Stimulated activated CD4-positive, alpha-beta T cell treated with anti-CD3 and anti-CD28 coated beads, Interleukin-12 subunit alpha, Interleukin-12 subunit beta, amount 100 ng/mL, for 4 hours (primary cell): ENCODE data around the gene CAMSAP1.

Experiments used
- DNase-seq: peaks from one replicate; pipeline ENCODE4 v3.0.0-alpha.2; 2020

CAMSAP1 gene

DNA sequence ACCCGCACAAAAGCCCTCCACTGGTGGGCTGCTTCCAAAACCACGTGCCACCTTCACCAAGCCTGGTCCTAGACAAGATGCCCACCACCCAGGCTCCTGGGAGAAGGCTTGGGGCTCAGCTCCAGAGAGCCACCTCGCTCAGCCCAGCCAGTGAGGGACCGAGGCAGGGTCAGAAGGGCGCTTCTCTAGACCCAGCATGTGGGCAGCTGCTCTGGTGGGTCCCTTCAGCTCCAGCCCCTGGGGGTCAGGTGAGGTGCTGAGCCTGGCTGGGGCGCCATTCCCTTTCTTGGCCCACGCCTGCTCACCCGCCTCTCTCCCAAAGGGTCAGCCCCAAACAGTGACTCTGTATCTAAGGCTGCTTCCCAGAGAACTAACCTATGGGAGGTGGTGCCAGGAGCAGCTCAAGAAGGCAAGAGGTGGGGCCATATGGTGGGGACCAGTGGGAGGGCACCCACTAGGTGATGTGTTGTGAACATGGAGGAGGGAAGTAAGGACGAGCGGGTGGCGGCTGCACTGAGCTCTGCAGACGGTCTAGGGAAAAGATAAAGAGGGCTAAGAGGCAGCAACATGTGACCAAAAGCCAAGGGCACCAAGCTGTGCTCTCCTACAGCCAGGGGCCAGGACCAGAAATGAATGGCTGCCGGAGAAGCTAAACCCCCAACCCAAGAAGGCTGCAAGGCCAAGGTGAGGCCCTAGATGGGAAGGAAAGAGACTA is 79.3 kb downstream of the CAMSAP1 start:
- DNase-seq: no peak

DNA sequence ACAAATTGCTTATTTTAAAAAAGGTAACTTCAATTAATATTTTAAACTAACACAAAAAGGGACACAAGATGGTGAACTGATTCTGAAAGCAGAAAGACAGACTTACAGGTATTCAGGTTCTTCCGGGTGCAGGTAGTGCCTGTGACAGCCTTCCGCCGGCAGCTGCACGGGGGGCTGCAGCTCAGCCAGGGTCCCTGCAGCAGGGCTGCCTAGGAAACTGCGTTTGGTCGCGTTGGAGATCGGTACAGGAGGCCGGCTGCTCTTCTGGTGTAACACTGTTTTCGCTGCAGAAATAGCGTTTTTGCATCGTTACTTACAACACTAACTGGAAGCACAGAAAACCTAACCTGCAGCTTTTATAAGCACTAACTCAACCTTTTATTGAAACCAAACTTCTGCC is 80.0 kb downstream of the CAMSAP1 start:
- DNase-seq: no peak

DNA sequence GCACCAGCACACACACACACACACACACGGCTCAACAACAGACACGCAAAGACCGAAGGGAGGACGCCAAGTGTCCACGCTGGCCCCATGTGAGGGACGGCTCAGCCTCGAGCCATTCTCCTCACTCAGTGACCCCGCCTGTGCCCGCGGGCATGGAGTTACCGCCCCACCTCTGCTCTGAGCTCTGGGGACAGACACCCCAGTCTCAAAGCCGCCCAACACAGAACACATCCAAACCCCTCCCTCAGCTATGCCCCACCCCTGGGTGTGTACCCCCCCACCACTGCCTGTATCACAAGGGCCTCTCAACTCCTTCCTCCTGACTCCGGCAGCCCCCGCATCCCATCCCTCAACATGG is 81.2 kb downstream of the CAMSAP1 start:
- no peak for DNase-seq

DNA sequence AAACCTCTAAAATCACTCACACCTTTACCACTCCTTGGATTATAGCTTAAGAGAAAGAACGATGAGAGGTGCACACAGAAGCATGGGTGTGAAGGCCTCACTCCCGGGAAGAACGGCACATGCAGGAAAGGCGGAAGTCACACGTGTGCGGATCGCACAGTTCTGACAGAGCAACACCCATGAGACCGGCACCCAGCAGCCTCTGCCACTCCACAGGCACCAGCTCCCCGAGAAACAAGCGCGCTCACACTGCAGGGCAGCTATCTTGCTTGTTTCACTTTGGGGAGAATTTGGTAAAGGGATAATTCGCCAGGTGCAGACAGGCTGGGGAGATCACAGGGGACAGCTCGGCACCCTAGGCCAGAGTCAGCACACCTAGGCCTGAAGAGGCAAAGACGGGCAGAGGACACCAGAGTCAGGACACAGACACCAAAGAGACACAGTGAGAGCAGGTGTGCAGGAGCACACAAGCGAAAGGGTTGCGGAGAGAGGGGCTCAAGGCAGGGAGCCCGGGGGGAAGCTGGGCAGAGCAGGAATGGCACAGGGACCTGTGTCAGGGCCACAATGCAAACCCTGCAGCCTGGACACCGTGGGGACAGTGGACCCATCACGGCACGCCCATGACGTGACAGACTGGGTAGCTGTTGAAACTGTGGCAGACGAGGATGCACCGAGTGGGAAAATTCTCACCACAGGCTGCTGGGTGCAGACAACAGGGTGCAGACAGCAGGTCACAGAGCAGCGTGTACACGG is 81.7 kb downstream of the CAMSAP1 start:
- DNase-seq: no peak

DNA sequence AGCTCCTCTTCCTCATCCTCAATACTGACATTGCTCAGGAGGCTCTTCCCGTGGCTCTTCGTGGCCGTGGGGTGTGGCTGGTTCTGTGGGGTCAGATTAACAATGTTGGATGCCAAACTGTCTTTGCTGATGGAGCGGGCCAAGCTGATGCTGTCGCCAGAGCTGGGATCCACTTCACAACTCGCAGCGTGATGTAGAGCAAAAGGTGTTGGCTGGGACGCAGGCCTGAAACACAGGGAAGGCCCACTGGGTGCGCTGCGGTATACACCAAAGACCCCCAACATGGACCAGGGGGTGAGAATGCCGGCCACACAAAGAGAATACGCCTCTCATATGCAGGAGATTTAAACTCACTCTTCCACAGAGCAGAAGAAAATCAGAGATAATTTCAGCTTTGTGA is 84.3 kb downstream of the CAMSAP1 start:
- no peak for DNase-seq

DNA sequence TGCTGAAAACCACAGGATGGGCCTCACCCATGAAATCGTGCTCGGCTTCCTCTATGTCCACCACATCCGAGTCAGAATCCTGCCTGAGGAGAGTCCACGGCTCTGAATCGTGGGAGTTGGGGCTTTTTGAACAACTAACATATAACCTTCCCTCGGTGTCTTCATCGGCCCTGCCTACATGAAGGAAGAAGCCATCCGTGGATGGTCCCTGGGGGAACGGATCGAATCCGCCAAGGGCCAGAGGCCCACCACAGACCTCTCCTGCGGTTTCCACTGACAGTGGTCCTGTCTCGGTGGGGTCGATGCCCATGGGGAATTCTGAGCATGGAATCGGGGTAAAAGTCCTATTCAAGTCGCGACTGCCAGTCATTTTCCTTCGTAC is 85.0 kb downstream of the CAMSAP1 start:
- no peak for DNase-seq

DNA sequence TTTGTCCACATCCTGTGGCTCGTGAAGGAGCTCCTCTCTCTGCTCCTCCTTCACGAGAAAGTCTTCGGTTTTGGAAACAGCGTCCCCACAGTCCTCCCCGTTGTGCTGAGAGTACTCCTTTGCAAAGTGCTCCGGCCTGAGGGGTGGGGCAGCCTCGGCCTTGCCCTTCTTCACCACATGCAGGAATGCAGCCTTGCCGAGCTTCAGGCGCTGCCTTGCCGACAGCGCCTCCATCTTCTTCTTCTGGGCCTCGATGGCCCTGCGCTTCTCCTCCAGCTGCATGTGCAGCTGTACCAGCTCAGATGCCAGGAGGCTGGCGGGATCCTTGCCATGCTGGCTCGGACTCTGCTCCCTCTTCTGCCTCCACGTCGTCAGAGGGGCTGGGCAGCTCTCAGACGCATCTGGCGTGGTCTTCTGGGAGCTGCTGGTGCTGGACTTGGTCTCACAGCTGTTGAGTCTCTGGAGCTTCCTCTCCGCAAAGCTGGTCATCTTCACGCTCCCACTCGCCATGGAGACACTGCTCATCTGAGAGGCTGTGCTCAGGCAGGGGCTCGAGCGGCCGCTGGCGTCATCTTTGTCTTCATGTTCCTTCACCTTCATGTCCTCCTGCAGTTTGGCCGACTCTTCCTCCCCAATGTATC is 85.5 kb downstream of the CAMSAP1 start:
- no peak for DNase-seq

DNA sequence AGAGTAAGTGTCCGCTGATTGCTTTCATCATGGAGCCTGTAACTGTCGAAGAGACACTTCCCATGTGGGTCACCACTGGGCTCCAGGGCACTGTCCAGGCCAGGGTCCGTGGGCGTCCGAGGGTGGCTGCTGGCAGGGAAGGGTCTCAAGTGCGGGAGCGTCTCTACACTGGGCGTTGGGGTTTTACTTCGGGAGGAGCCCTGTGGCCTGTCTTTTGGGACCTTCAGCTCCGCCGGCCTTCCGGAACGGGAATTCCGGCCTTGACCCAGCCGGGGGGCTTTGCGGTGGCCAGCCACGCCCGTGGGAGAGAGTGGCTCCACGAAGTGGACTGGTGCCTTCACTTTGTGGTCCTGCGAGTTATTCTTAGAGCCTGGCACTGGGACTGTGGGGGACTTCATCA is 86.2 kb downstream of the CAMSAP1 start:
- no peak for DNase-seq

DNA sequence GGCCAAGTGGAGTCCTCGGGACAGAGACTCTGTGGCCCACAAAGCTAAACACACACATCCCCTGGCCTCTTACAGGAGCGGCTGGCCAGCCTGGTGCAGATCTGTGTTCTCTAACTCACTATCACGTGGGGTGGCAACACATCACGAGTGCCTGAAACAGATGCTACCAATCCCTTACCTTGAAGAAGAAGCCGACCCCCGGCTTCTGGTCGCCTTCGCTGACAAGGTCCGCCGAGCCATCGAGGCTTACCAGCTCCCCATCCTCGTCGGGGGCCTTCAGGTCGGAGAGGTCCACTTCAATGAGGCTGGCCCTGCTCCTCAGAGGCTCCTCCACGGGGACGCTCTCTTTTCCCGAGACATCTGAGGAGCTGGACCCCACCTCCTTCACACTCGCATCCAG is 86.7 kb downstream of the CAMSAP1 start:
- no peak for DNase-seq

DNA sequence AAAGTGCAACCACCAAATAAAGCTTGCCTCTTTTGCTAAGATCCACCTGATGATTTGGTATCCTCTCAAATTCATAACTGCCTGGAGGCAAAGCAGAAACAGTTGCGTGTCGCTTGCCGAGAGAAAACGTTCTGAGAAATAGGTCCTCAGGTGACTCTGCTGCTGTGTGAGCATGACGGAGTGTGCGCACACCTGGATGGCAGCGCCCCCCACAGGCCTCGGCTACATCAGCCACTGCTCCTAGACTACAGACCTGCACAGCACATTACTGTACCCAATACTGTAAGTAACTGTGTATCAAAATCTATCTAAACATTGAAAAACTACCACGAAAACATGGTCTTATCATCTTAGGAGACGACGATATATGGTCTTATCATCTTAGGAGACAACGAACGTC is 87.4 kb downstream of the CAMSAP1 start:
- DNase-seq: no peak

DNA sequence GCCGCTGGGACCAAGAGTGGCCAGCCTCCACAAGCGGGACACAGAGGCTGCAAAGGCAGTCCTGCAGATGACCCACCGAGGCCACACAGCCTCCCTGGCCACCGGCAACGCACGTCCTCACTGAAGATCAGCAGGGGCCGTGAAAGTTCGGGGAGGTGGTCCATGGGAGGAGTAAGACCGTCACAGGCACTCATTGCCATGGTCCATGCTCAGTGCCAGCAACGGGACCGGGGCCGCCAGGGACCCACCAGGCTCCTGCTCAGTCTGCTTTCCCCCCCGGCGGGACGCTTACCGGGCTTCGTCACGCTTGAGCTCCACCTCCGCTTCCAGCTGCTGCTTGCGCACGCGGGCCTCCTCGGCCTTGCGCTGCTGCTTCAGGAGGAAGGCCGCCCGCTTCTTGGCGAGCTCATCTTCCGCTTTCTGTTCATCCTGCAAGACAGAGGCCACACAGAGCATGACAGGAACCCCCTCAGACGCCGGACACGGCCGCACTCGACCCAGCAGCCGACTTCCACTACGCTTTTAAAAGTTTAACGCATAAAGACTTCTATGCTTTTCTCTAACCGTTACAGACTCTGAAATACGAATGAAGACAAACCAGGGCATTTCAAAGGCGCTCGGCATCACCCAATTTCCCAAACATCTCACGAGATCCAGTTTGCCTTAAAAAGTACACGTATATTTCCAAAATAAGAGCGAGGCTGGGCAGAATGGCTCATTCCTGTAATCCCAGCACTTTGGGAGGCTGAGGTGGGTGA is 88.4 kb downstream of the CAMSAP1 start:
- no peak for DNase-seq

DNA sequence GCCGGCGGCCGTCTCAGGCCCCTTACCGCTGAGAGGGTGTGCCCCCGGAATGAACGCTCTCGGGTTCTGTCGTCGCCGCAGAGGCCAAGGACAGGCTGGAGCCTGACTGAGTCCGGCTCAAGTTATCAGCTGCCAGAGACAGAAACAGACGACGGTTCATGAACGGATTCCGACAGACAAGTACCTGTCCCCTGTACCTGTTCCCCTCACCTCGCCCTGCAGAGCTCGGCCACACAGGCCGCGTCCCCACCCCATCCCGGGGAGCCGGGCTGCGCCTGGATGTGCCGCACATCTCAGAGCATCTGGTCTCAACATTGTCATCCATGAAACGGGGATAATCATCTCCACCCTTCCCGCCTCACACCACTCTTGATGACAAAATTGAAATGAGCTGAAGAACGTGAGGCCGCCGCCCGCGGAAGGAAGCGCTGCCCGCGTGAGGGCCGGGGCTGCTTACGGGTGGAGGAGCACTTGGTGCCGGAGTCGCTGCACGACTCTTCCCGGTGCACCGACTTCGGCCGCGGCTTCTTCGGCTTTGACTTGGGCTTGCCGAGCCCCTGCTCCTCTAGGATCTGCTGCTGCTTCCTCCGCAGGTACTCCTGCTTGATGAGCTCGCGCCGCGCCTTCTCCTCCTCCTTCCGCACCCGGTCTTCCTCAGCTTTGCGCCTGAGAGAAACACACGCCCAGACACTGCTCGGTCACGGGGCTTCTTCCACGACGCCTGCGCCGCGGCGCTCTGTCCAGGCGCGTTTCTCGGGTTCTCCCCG is 89.2 kb downstream of the CAMSAP1 start:
- DNase-seq: no peak

DNA sequence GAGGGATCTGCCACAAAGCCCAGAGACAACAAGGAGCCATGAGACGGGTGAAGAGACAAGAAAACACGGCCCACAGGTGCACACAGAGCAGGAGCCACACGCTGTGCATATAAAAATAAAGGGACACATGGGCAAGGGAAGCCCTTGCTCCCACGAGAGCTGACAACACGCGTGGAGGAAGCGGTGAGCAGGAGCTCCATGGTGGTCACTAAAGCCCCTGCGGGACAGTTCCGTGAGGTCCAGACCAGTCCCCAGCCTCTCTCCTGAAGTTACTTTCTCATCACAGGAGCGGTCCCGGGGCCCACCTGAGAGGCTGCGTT is 90.7 kb downstream of the CAMSAP1 start:
- DNase-seq: no peak

DNA sequence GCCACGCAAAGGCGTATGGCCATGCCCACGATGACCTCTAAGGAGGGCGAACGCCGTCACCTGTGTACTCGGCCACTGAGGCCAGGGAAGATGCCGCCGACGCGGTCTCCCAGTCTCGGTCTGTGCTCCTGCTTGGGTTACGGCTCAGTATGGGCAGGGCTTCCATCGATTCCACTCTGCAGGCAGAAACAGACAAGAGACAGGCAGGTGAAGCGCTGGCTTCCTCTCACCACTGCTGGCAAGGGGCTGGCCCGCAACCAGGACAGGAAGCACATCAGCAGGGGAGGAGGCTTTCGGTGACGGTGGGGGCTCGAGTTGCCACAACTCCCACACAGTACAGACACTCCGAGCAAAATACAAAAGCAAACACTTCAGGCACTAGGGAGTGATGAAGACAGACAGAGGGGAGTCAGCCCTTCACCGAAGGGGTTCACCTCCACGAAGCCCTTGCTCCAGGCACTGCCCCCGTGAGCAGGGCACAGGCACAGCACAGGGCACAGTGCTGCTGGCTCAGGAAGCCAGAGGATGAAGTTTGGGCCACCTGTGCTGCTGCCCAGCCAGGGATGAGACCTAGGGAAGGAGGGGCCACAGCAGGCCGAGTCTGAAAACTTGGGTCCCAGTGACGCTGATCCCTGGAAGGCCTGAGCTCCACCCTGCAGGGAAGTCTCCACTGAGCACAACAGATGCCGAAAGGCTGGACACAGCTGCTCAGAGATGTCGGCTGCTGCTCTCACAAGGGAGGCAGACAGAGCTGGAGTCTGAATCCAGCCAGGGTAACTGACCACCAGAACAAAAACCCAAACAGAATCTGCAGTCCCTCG is 91.3 kb downstream of the CAMSAP1 start:
- no peak for DNase-seq

DNA sequence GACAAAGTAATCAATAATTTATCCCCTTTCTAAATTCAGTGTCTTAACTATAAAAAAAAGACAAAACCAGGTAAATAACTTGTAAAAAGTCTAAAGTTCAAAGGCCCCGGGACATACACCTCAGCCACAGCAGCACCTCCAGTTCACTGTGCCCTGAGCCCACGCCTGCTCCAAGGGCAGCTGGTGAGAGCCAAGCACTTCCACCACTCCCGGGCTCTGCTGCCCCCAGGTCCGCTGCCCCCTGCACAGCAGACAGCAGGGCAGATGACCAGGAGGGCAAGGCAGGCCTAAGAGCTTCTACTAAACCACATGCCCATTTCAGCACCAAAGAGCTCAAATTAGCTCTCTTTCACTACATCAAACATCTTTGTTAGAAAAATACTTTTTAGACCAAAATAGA is 91.9 kb downstream of the CAMSAP1 start:
- DNase-seq: no peak

DNA sequence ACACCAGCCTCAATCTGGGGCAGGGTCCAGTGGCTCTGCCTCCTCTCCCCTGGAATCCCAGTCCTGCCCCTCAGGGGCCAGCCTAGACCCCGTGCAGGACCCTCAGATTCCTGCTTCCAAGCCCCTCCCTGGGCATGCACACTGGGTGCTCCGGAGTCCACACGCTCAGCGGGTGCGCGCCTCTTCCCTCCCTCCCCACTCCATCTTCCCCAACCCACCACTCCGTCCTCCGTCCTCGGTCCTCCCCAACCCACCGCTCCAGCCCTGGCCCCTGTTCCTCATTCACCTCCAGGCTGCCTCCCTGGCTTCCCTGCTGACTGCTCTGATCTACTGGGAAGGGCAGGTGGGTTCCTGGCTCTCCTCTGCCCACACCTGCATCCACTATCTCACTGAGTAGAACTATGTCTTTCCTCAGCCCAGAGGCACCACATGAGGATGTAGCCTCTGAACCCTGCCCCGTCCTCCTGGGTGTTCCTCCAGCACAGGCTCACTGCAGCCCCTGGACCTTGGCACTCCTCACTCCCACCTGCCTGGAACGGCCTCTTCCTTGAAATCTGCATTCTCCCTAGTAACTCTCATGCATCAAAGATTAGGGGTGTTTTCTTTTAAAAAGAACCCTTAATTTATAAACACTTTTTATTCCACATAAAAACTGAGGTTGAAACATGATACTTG is 92.8 kb downstream of the CAMSAP1 start:
- DNase-seq: no peak

DNA sequence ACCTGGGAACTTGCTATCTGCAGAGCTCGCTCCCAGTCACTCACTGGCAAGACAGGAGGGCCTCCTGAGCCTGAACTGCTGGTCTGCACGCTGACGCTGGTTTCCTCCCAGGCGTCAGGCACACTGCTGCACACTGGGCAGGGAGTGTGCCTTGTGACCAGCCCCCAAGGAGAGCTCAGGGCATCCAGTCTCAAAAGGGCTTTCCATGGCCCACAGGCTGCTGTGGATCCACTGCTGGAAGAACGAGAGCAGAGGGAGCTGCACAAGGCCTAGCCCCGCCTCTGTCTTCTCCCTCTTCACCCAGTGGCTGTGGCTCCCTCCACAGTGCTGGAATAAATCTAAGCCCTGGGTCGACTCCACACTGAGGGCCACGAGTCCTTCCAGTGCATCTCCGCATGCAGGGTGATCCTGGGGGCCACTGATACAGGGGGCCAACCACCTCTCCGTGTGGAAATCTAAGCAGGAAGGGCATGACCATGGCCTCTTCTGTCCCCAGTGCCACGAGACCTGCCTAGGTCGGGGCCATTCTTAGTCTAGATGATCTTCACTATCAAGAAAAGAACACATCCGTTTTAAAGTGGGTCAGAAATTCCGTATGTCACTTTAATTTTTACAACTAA is 93.6 kb downstream of the CAMSAP1 start:
- DNase-seq: no peak

DNA sequence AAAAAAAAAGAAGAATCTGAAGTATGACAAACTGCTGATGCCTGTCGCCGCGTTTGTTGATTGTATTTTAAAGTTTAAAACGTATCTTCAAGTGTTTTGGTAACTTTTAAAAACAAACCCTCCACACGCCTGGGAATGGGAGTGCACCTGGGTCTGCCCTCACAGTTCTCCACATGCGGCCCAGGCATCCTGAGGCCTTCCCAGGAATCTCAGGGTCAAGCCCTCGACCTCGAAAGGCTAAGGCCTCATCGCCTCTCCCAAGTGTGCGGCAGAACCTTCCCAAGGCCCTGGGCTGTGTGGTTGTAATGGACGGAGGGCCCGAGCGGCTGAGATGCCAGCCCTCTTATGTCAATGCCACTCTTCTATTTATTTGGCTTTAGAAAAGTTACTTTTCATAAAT is 94.4 kb downstream of the CAMSAP1 start:
- no peak for DNase-seq

DNA sequence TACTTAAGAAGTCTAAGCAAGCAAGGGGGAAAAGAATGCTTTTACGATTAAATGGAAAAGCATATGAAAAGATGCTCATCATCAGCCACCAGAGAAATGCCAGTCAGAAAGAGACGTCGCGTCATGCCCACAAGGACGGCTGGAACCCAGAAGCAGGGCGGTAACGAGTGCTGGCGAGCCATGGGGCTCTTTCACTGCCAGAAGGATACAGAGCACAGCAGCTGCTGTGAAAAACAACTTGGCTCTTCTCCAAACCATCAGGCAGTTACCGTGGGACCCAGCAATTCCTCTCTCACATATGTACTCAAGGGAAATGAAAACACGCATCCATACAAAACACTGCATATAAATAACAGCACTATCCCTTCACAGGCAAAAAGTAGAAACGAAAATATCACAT is 95.5 kb downstream of the CAMSAP1 start:
- no peak for DNase-seq

DNA sequence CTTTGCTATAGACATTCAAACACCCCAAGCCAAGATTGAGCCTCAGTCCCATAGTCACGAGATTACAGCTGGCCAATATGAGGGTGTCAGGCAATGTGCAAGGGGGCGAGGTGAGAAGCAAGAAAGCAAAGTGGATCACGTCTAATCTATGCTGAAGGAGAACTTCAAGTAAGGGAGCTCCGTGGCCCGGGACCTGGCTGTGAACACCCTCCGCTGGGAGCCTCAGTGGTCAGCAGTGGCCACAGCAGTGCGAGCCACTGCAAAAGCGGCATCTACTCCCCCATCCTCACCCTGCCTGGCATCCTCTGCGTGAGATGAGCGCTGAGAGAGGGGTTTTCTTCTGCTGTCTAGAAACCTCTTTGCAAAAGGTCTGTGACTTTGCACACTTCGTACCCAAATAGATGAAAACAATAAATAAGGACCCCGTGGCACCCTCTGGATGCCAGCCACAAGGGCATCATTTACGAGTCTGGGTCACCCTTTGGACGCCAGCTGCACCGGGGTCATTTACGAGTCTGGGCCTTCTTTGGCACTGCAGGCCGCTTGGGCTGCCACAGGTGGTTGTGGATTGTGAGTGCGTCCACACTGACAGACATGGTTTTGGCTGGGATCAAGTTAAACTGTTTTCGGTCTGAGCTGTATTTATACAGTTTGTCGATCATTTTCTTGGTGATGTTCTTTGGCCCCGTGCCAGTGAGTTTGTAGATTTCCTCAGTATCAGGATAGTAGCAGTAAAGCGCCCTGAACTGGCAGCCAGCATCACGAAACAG is 96.4 kb downstream of the CAMSAP1 start:
- DNase-seq: no peak
